HEK293 (cell line): ENCODE measurements around the gene IGFBPL1.

ENCODE experiments used
- CTCF ChIA-PET: fragments of 350-600 bp; formaldehyde crosslinking; extraction: SDS; loops from one replicate; lab custom pipeline; 2021; ENCODE audit warnings: antibody characterized with exemption; lab: Yijun Ruan, JAX
- POLR2A ChIA-PET: fragments of 300-600 bp; formaldehyde crosslinking; extraction: SDS; loops from one replicate; lab custom pipeline; 2020; ENCODE audit warnings: antibody characterized with exemption, inconsistent platforms; lab: Yijun Ruan, JAX
- H3K27ac ChIP-seq: fragments of 200-500 bp; sonication (Bioruptor generic); 2 replicates; pipeline ENCODE4 v1.5.1; 2014; ENCODE audit warnings: low read depth, low read length, control low read depth, inconsistent platforms; ENCODE audit errors: extremely low read depth
- H3K36me3 ChIP-seq, 2 experiments: fragments of 200-500 bp in 1 of 2; sonication (Bioruptor generic) in 1 of 2; 1 replicate in 1 of 2; 2 replicates in 1 of 2; pipeline ENCODE4 v1.5.1; 2014 to 2017; ENCODE audit warnings: inconsistent platforms in 2 of 2, low read length in 2 of 2; ENCODE audit not compliant: control insufficient read depth in 2 of 2, insufficient read depth in 1 of 2
- H3K4me1 ChIP-seq: fragments of 200-500 bp; sonication (Bioruptor generic); 2 replicates; pipeline ENCODE4 v1.5.1; 2014; ENCODE audit warnings: mild to moderate bottlenecking, low read length, inconsistent platforms; ENCODE audit not compliant: control insufficient read depth, insufficient read depth
- H3K4me3 ChIP-seq: 2 replicates; pipeline ENCODE4 v1.5.1; 2011; ENCODE audit warnings: low read depth, mild to moderate bottlenecking, control low read depth, low read length, moderate library complexity
- H3K9me3 ChIP-seq: fragments of 200-500 bp; sonication (Bioruptor generic); 2 replicates; pipeline ENCODE4 v1.5.1; 2014; ENCODE audit warnings: low read depth, low read length, inconsistent platforms; ENCODE audit not compliant: control insufficient read depth, insufficient read depth
- SALL2 ChIP-seq: fragments of 450-650 bp; formaldehyde crosslinking; IDR thresholded peaks from 2 replicates; pipeline ENCODE4 v1.5.0; 2017; ENCODE audit warnings: missing biosample characterization, mild to moderate bottlenecking, missing genetic modification characterization, borderline replicate concordance
- YY2 ChIP-seq: fragments of 450-650 bp; formaldehyde crosslinking; IDR thresholded peaks from 2 replicates; pipeline ENCODE4 v1.5.1; 2016; ENCODE audit warnings: missing biosample characterization, missing genetic modification characterization
- ZNF184 ChIP-seq: fragments of 450-650 bp; IDR thresholded peaks from 2 replicates; pipeline ENCODE4 v1.5.1; 2018; ENCODE audit warnings: missing biosample characterization, mild to moderate bottlenecking, missing genetic modification characterization
- ZNF214 ChIP-seq: fragments of 450-650 bp; formaldehyde crosslinking; IDR thresholded peaks from 2 replicates; pipeline ENCODE4 v1.5.1; 2017; ENCODE audit warnings: missing biosample characterization, mild to moderate bottlenecking, missing genetic modification characterization, borderline replicate concordance
- ZNF23 ChIP-seq: fragments of 450-650 bp; formaldehyde crosslinking; IDR thresholded peaks from 2 replicates; pipeline ENCODE4 v1.5.1; 2016; ENCODE audit warnings: missing biosample characterization, missing genetic modification characterization, borderline replicate concordance
- ZNF266 ChIP-seq: fragments of 450-650 bp; formaldehyde crosslinking; IDR thresholded peaks from 2 replicates; pipeline ENCODE4 v1.5.1; 2016; ENCODE audit warnings: missing biosample characterization, missing genetic modification characterization, low read depth
- ZNF302 ChIP-seq: fragments of 450-650 bp; formaldehyde crosslinking; IDR thresholded peaks from 2 replicates; pipeline ENCODE4 v1.5.1; 2016; ENCODE audit warnings: missing biosample characterization, missing genetic modification characterization, low read depth
- ZNF423 ChIP-seq: fragments of 450-650 bp; formaldehyde crosslinking; IDR thresholded peaks from 2 replicates; pipeline ENCODE4 v1.5.1; 2016; ENCODE audit warnings: missing biosample characterization, missing genetic modification characterization
- ZNF624 ChIP-seq: fragments of 450-650 bp; formaldehyde crosslinking; IDR thresholded peaks from 2 replicates; pipeline ENCODE4 v1.5.1; 2017; ENCODE audit warnings: missing biosample characterization, missing genetic modification characterization
- ZNF660 ChIP-seq: fragments of 450-650 bp; IDR thresholded peaks from 2 replicates; pipeline ENCODE4 v1.5.1; 2018; ENCODE audit warnings: missing biosample characterization, mild to moderate bottlenecking, missing genetic modification characterization
- ZNF707 ChIP-seq: fragments of 450-650 bp; formaldehyde crosslinking; IDR thresholded peaks from 2 replicates; pipeline ENCODE4 v1.5.1; 2016; ENCODE audit warnings: missing biosample characterization, missing genetic modification characterization
- ZSCAN23 ChIP-seq: fragments of 450-650 bp; formaldehyde crosslinking; IDR thresholded peaks from 2 replicates; pipeline ENCODE4 v1.5.1; 2016; ENCODE audit warnings: missing biosample characterization, missing genetic modification characterization
- TF ChIP-seq, protein P1 (sequence below): fragments of 450-650 bp; IDR thresholded peaks from 2 replicates; pipeline ENCODE4 v1.5.1; 2018; ENCODE audit warnings: missing biosample characterization, missing genetic modification characterization
- TF ChIP-seq, protein P2 (sequence below): fragments of 450-650 bp; formaldehyde crosslinking; IDR thresholded peaks from 2 replicates; pipeline ENCODE4 v1.5.1; 2016; ENCODE audit warnings: missing biosample characterization, missing genetic modification characterization, borderline replicate concordance
- TF ChIP-seq, protein P3 (sequence below): fragments of 450-650 bp; formaldehyde crosslinking; IDR thresholded peaks from 2 replicates; pipeline ENCODE4 v1.5.1; 2016; ENCODE audit warnings: missing biosample characterization, missing genetic modification characterization
- TF ChIP-seq, protein P4 (sequence below): fragments of 450-650 bp; formaldehyde crosslinking; IDR thresholded peaks from 2 replicates; pipeline ENCODE4 v1.5.1; 2017; ENCODE audit warnings: missing biosample characterization, missing genetic modification characterization

Gene IGFBPL1

DNA sequence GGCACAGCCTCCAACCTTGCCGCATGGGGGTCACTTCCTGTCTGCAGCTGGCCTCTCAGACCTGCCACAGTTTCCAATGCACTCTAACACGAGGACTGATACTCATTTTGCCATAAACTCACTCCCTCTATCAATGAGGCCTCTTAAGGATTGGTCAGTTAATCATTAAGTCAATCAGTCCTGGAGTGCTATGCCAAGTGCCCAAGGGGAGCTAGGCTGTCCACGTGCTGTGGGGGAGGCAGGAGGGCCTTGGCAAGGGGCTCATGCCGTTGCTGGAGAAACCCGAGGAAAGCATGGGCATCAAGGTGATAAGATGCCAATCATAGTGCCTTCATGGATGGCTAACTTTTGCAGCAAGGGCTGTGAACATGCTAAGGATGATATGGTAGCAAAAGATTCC, 33.4 kb downstream of the IGFBPL1 start:
- ChIA-PET CTCF (interaction anchor here (0.6 to 1.1 kb wide), 3 partner anchors 56 to 218 kb away, joined by 3 to 5 read pairs (median 4); no protein-coding TSS in a partner anchor), POLR2A (no interaction called here)
- Histone ChIP-seq H3K9me3 (no peaks in the 10 kb centered on the region), H3K4me1 (no peaks in the 10 kb centered on the region), H3K27ac (no peak overlapping the region), H3K36me3 (peaks cover 0 to 11% of the 10 kb centered on the region in 2 experiments; a peak in 1 of 3 replicates), H3K4me3 (no peak overlapping the region)
- TF ChIP-seq ZSCAN23 (tag by site-specific recombination) = no peak
- TF ChIP-seq, protein P1, sequence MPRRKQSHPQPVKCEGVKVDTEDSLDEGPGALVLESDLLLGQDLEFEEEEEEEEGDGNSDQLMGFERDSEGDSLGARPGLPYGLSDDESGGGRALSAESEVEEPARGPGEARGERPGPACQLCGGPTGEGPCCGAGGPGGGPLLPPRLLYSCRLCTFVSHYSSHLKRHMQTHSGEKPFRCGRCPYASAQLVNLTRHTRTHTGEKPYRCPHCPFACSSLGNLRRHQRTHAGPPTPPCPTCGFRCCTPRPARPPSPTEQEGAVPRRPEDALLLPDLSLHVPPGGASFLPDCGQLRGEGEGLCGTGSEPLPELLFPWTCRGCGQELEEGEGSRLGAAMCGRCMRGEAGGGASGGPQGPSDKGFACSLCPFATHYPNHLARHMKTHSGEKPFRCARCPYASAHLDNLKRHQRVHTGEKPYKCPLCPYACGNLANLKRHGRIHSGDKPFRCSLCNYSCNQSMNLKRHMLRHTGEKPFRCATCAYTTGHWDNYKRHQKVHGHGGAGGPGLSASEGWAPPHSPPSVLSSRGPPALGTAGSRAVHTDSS (tag by site-specific recombination) = no peak
- TF ChIP-seq ZNF423 = no peak
- TF ChIP-seq YY2 (tag by site-specific recombination) = no peak
- TF ChIP-seq ZNF23 = no peak
- TF ChIP-seq, protein P2, sequence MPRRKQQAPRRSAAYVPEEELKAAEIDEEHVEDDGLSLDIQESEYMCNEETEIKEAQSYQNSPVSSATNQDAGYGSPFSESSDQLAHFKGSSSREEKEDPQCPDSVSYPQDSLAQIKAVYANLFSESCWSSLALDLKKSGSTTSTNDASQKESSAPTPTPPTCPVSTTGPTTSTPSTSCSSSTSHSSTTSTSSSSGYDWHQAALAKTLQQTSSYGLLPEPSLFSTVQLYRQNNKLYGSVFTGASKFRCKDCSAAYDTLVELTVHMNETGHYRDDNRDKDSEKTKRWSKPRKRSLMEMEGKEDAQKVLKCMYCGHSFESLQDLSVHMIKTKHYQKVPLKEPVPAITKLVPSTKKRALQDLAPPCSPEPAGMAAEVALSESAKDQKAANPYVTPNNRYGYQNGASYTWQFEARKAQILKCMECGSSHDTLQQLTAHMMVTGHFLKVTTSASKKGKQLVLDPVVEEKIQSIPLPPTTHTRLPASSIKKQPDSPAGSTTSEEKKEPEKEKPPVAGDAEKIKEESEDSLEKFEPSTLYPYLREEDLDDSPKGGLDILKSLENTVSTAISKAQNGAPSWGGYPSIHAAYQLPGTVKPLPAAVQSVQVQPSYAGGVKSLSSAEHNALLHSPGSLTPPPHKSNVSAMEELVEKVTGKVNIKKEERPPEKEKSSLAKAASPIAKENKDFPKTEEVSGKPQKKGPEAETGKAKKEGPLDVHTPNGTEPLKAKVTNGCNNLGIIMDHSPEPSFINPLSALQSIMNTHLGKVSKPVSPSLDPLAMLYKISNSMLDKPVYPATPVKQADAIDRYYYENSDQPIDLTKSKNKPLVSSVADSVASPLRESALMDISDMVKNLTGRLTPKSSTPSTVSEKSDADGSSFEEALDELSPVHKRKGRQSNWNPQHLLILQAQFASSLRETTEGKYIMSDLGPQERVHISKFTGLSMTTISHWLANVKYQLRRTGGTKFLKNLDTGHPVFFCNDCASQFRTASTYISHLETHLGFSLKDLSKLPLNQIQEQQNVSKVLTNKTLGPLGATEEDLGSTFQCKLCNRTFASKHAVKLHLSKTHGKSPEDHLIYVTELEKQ (tag by site-specific recombination) = no peak
- no peak for TF ChIP-seq ZNF266 (tag by site-specific recombination)
- TF ChIP-seq ZNF624 (tag by site-specific recombination) = no peak
- TF ChIP-seq ZNF302 (tag by site-specific recombination) = no peak
- TF ChIP-seq, protein P3, sequence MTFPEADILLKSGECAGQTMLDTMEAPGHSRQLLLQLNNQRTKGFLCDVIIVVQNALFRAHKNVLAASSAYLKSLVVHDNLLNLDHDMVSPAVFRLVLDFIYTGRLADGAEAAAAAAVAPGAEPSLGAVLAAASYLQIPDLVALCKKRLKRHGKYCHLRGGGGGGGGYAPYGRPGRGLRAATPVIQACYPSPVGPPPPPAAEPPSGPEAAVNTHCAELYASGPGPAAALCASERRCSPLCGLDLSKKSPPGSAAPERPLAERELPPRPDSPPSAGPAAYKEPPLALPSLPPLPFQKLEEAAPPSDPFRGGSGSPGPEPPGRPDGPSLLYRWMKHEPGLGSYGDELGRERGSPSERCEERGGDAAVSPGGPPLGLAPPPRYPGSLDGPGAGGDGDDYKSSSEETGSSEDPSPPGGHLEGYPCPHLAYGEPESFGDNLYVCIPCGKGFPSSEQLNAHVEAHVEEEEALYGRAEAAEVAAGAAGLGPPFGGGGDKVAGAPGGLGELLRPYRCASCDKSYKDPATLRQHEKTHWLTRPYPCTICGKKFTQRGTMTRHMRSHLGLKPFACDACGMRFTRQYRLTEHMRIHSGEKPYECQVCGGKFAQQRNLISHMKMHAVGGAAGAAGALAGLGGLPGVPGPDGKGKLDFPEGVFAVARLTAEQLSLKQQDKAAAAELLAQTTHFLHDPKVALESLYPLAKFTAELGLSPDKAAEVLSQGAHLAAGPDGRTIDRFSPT = no peak
- no peak for TF ChIP-seq ZNF707
- no peak for TF ChIP-seq SALL2 (tag by site-specific recombination)

DNA sequence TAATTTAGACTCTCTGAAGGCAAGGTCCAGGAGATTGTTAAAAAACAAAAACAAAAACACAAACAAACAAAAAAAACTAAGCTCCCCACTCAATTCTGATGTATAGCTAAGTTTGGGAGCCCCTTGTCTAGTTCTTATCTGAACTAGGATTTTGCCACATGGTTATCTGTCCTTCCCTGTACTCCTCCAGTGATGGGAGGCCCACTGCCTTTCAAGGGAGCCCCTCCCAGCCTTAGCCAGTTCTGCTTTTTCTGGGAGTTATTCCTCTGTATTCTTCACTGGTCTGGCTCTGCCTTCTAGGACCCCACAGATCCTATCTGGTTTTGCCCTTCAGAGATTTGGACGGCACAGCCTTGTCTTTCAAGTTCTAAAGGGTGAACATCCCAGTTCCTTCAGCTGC, 33.8 kb downstream of the IGFBPL1 start:
- H3K4me3 ChIP-seq = no peak overlapping the region
- H3K27ac ChIP-seq = no peak overlapping the region
- POLR2A ChIA-PET = no interaction called here
- CTCF ChIA-PET = interaction anchor here (0.6 to 1.1 kb wide), 4 partner anchors 10 to 218 kb away, joined by 3 to 5 read pairs (median 4); no protein-coding TSS in a partner anchor
- H3K36me3 ChIP-seq = peaks cover 0 to 7% of the 10 kb centered on the region in 2 experiments; a peak in 1 of 3 replicates
- H3K9me3 ChIP-seq = no peaks in the 10 kb centered on the region
- H3K4me1 ChIP-seq = no peaks in the 10 kb centered on the region
- TF ChIP-seq, protein P4, sequence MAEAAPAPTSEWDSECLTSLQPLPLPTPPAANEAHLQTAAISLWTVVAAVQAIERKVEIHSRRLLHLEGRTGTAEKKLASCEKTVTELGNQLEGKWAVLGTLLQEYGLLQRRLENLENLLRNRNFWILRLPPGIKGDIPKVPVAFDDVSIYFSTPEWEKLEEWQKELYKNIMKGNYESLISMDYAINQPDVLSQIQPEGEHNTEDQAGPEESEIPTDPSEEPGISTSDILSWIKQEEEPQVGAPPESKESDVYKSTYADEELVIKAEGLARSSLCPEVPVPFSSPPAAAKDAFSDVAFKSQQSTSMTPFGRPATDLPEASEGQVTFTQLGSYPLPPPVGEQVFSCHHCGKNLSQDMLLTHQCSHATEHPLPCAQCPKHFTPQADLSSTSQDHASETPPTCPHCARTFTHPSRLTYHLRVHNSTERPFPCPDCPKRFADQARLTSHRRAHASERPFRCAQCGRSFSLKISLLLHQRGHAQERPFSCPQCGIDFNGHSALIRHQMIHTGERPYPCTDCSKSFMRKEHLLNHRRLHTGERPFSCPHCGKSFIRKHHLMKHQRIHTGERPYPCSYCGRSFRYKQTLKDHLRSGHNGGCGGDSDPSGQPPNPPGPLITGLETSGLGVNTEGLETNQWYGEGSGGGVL (tag by site-specific recombination) = no peak
- no peak for TF ChIP-seq ZNF214
- no peak for TF ChIP-seq ZNF184
- TF ChIP-seq ZNF660 = no peak
